IPS DF 19.7 (cell line): Measurements from ENCODE around the gene ABCD3.
"Not testable (repeated sequence)": the region's sequence is repeated elsewhere in the genome, so short reads cannot be mapped to it uniquely, and the experiment has no call there.

Experiments
- DNase-seq: peaks from one replicate; pipeline ENCODE4 v3.0.0-alpha.2; 2013; ENCODE audit warnings: low read depth, low spot score

The ABCD3 gene

GRCh38 chr1:94549706-94550105, 131.5 kb downstream of the ABCD3 start:
- DNase-seq: no peak

GRCh38 chr1:94550396-94550795, 132.2 kb downstream of the ABCD3 start:
- no peak for DNase-seq

- no peak for DNase-seq
Observed at GRCh38 chr1:94550800-94551241, 132.6 kb downstream of the ABCD3 start.

GRCh38 chr1:94551449-94551848, 133.3 kb downstream of the ABCD3 start:
- DNase-seq: no peak

- DNase-seq: no peak
Observed at GRCh38 chr1:94552071-94552586, 133.9 kb downstream of the ABCD3 start.

GRCh38 chr1:94553323-94553730, 135.1 kb downstream of the ABCD3 start:
- no peak for DNase-seq

- DNase-seq: no peak
Observed at GRCh38 chr1:94553931-94554330, 135.7 kb downstream of the ABCD3 start.

GRCh38 chr1:94554580-94554979, 136.4 kb downstream of the ABCD3 start:
- no peak for DNase-seq

GRCh38 chr1:94555091-94555490, 136.9 kb downstream of the ABCD3 start:
- no peak for DNase-seq

- no peak for DNase-seq
Observed at GRCh38 chr1:94559921-94560320, 141.7 kb downstream of the ABCD3 start.

GRCh38 chr1:94560333-94560732, 142.1 kb downstream of the ABCD3 start:
- DNase-seq: no peak

GRCh38 chr1:94562519-94563260, 144.5 kb downstream of the ABCD3 start:
- DNase-seq: no peak

- no peak for DNase-seq
Observed at GRCh38 chr1:94565901-94566300, 147.7 kb downstream of the ABCD3 start.

- not testable (repeated sequence) for DNase-seq
Observed at GRCh38 chr1:94566436-94566835, 148.2 kb downstream of the ABCD3 start.

GRCh38 chr1:94567975-94568607, 149.9 kb downstream of the ABCD3 start:
- DNase-seq: not testable (repeated sequence)
